CD4-positive, CD25-positive, alpha-beta regulatory T cell (primary cell): ENCODE measurements around the gene TXNDC17. TPM values are rescaled to one million over a fixed set of nuclear protein-coding genes. Genes with fewer than 3 reads are reported as not detected.

ENCODE experiments used
- ATAC-seq, 2 donors: fragments of 150-1000 bp; cut with Tn5 transposase; one replicate each; pipeline ENCODE4 v1.10.0; 2021; ENCODE audit warnings: low read depth in 2 of 2, moderate number of reproducible peaks in 2 of 2, moderate library complexity in 1 of 2
- DNase-seq, 3 donors: peaks; one replicate each; pipeline versions ENCODE4 v3.0.0 to v3.0.0-alpha.2; 2012 to 2022; ENCODE audit warnings: mixed read lengths in 1 of 3
- H3K27ac ChIP-seq: one replicate; pipeline ENCODE4 v1.7.0; 2013; ENCODE audit warnings: mild to moderate bottlenecking, low read length; ENCODE audit not compliant: insufficient read depth, poor library complexity, severe bottlenecking
- H3K27me3 ChIP-seq: one replicate; pipeline ENCODE4 v1.7.0; 2013; ENCODE audit warnings: low read length; ENCODE audit not compliant: control insufficient read depth, insufficient read depth
- H3K36me3 ChIP-seq: one replicate; pipeline ENCODE4 v1.7.0; 2013; ENCODE audit warnings: mild to moderate bottlenecking, low read length, moderate library complexity; ENCODE audit not compliant: control insufficient read depth, insufficient read depth
- H3K4me1 ChIP-seq: 2 replicates; pipeline ENCODE4 v1.7.0; 2013; ENCODE audit warnings: mild to moderate bottlenecking, low read length; ENCODE audit not compliant: insufficient read depth, control insufficient read depth, poor library complexity, severe bottlenecking
- H3K4me3 ChIP-seq: one replicate; pipeline ENCODE4 v1.7.0; 2013; ENCODE audit warnings: low read depth, mild to moderate bottlenecking, low read length, moderate library complexity
- H3K9me3 ChIP-seq, 2 experiments: 1 replicate in 1 of 2; 2 replicates in 1 of 2; pipeline ENCODE4 v1.7.0; 2013; ENCODE audit warnings: low read length in 2 of 2, mild to moderate bottlenecking in 1 of 2, moderate library complexity in 1 of 2; ENCODE audit not compliant: control insufficient read depth in 2 of 2
- H3K27ac Mint-ChIP-seq, 3 donors: one replicate each; pipeline ENCODE4 v1.8.0; 2020 to 2022; ENCODE audit warnings: mild to moderate bottlenecking in 3 of 3, mixed read lengths in 3 of 3, moderate library complexity in 2 of 3
- H3K27me3 Mint-ChIP-seq: one replicate; pipeline ENCODE4 v1.8.0; 2022; ENCODE audit warnings: mild to moderate bottlenecking, mixed read lengths
- H3K36me3 Mint-ChIP-seq: one replicate; pipeline ENCODE4 v1.8.0; 2020; ENCODE audit warnings: mixed read lengths
- H3K4me1 Mint-ChIP-seq, 4 donors: one replicate each; pipeline ENCODE4 v1.8.0; 2020 to 2022; ENCODE audit warnings: mixed read lengths in 4 of 4, mild to moderate bottlenecking in 1 of 4
- H3K4me3 Mint-ChIP-seq, 4 donors: one replicate each; pipeline ENCODE4 v1.8.0; 2020 to 2022; ENCODE audit warnings: mild to moderate bottlenecking in 4 of 4, mixed read lengths in 4 of 4, moderate library complexity in 3 of 4
- H3K9me3 Mint-ChIP-seq, 7 donors: one replicate each; pipeline ENCODE4 v1.8.0; 2020 to 2022; ENCODE audit warnings: mixed read lengths in 7 of 7, mild to moderate bottlenecking in 3 of 7, moderate library complexity in 2 of 7
- polyA plus RNA-seq, 4 donors: library from polyadenylated mRNA; unstranded; fragments of 300-500 nt; fragmentation: Illumina TruSeq; gene quantifications; one replicate each; pipeline ENCODE4 v1.2.3, GENCODE V29; 2021
- total RNA-seq: library from RNA; stranded (reverse); gene quantifications from one replicate; pipeline ENCODE4 v1.2.3, GENCODE V29; 2022

The TXNDC17 gene
- total and polyA plus RNA-seq, 5 donors from 2014 or later, result 15.0 to 262 (median 169) TPM

GRCh38 chr17:6681671-6682070 is 40.8 kb downstream of the TXNDC17 start:
- Histone ChIP-seq H3K9me3 (no peaks in the 10 kb centered on the region), H3K27me3 (peaks cover 2% of the 10 kb centered on the region), H3K4me3 (no peak overlapping the region), H3K27ac (no peak overlapping the region), H3K36me3 (no peaks in the 10 kb centered on the region), H3K4me1 (no peaks in the 10 kb centered on the region)
- peaks cover 0 to 2% (median 0%) of the 10 kb centered on the region in 7 donors for H3K9me3 Mint-ChIP-seq
- peaks cover 3% of the 10 kb centered on the region for H3K36me3 Mint-ChIP-seq
- peaks cover 0 to 3% (median 0%) of the 10 kb centered on the region in 4 donors for H3K4me1 Mint-ChIP-seq
- H3K27ac Mint-ChIP-seq, result no peak overlapping the region
- DNase-seq, result no peak
- H3K27me3 Mint-ChIP-seq, result peaks cover 17% of the 10 kb centered on the region
- no peak overlapping the region for H3K4me3 Mint-ChIP-seq
- no peak for ATAC-seq

GRCh38 chr17:6682339-6682738 is 41.5 kb downstream of the TXNDC17 start:
- Mint-ChIP-seq H3K27ac (no peak overlapping the region), H3K36me3 (peaks cover 3% of the 10 kb centered on the region), H3K27me3 (peaks cover 17% of the 10 kb centered on the region), H3K4me3 (no peak overlapping the region), H3K4me1 (peaks cover 0 to 3% (median 0%) of the 10 kb centered on the region in 4 donors), H3K9me3 (peaks cover 0 to 2% (median 0%) of the 10 kb centered on the region in 7 donors)
- ATAC-seq (no peak), DNase-seq (no peak)
- Histone ChIP-seq H3K9me3 (no peaks in the 10 kb centered on the region), H3K27me3 (peaks cover 2% of the 10 kb centered on the region), H3K4me3 (no peak overlapping the region), H3K36me3 (no peaks in the 10 kb centered on the region), H3K4me1 (no peaks in the 10 kb centered on the region), H3K27ac (no peak overlapping the region)

- Mint-ChIP-seq H3K9me3 (peaks cover 0 to 2% (median 0%) of the 10 kb centered on the region in 7 donors), H3K27ac (no peak overlapping the region), H3K4me3 (no peak overlapping the region), H3K4me1 (no peaks in the 10 kb centered on the region), H3K27me3 (peaks cover 22% of the 10 kb centered on the region), H3K36me3 (peaks cover 3% of the 10 kb centered on the region)
- H3K27ac ChIP-seq, result no peak overlapping the region
- H3K9me3 ChIP-seq, result no peaks in the 10 kb centered on the region
- DNase-seq (no peak), ATAC-seq (no peak)
- no peak overlapping the region for H3K4me3 ChIP-seq
- H3K36me3 ChIP-seq, result no peaks in the 10 kb centered on the region
- peaks cover 2% of the 10 kb centered on the region for H3K27me3 ChIP-seq
- H3K4me1 ChIP-seq, result no peaks in the 10 kb centered on the region
Measured at GRCh38 chr17:6683081-6683684, 42.3 kb downstream of the TXNDC17 start.

GRCh38 chr17:6683730-6684459 is 43.0 kb downstream of the TXNDC17 start:
- Mint-ChIP-seq H3K4me1 (no peaks in the 10 kb centered on the region), H3K27me3 (peaks cover 22% of the 10 kb centered on the region), H3K27ac (no peak overlapping the region), H3K9me3 (peaks cover 0 to 2% (median 0%) of the 10 kb centered on the region in 7 donors), H3K4me3 (no peak overlapping the region), H3K36me3 (peaks cover 3% of the 10 kb centered on the region)
- no peak overlapping the region for H3K27ac ChIP-seq
- ATAC-seq (no peak), DNase-seq (no peak)
- H3K36me3 ChIP-seq, result no peaks in the 10 kb centered on the region
- H3K9me3 ChIP-seq, result no peaks in the 10 kb centered on the region
- H3K4me3 ChIP-seq, result no peak overlapping the region
- peaks cover 2% of the 10 kb centered on the region for H3K27me3 ChIP-seq
- no peaks in the 10 kb centered on the region for H3K4me1 ChIP-seq

GRCh38 chr17:6684460-6684783 is 43.6 kb downstream of the TXNDC17 start:
- peaks cover 0 to 2% (median 0%) of the 10 kb centered on the region in 7 donors for H3K9me3 Mint-ChIP-seq
- H3K4me3 Mint-ChIP-seq, result no peak overlapping the region
- Histone ChIP-seq H3K4me1 (no peaks in the 10 kb centered on the region), H3K27ac (no peak overlapping the region), H3K9me3 (no peaks in the 10 kb centered on the region), H3K4me3 (no peak overlapping the region), H3K27me3 (peaks cover 2% of the 10 kb centered on the region), H3K36me3 (no peaks in the 10 kb centered on the region)
- ATAC-seq (no peak), DNase-seq (no peak)
- H3K27me3 Mint-ChIP-seq, result peaks cover 22% of the 10 kb centered on the region
- H3K4me1 Mint-ChIP-seq, result no peaks in the 10 kb centered on the region
- H3K27ac Mint-ChIP-seq, result no peak overlapping the region
- peaks cover 3% of the 10 kb centered on the region for H3K36me3 Mint-ChIP-seq

- H3K36me3 Mint-ChIP-seq, result peaks cover 3% of the 10 kb centered on the region
- peaks cover 24% of the 10 kb centered on the region for H3K27me3 Mint-ChIP-seq
Measured at GRCh38 chr17:6684881-6685767, 44.3 kb downstream of the TXNDC17 start.

GRCh38 chr17:6686026-6686425 is 45.2 kb downstream of the TXNDC17 start:
- H3K4me1 Mint-ChIP-seq, result no peaks in the 10 kb centered on the region
- peaks cover 3% of the 10 kb centered on the region for H3K36me3 Mint-ChIP-seq
- Histone ChIP-seq H3K4me3 (no peak overlapping the region), H3K4me1 (no peaks in the 10 kb centered on the region), H3K27me3 (peaks cover 2% of the 10 kb centered on the region), H3K27ac (no peak overlapping the region), H3K9me3 (no peaks in the 10 kb centered on the region), H3K36me3 (no peaks in the 10 kb centered on the region)
- peaks cover 27% of the 10 kb centered on the region for H3K27me3 Mint-ChIP-seq
- no peak overlapping the region for H3K4me3 Mint-ChIP-seq
- H3K9me3 Mint-ChIP-seq, result peaks cover 0 to 2% (median 0%) of the 10 kb centered on the region in 7 donors
- DNase-seq (no peak), ATAC-seq (no peak)
- no peak overlapping the region for H3K27ac Mint-ChIP-seq

More at GRCh38 chr17:6684881-6685767, 44.3 kb downstream of the TXNDC17 start:
- Histone ChIP-seq H3K9me3 (no peaks in the 10 kb centered on the region), H3K4me3 (no peak overlapping the region), H3K27me3 (peaks cover 2% of the 10 kb centered on the region), H3K4me1 (no peaks in the 10 kb centered on the region), H3K27ac (no peak overlapping the region), H3K36me3 (no peaks in the 10 kb centered on the region)
- no peak for DNase-seq
- no peak for ATAC-seq
- H3K9me3 Mint-ChIP-seq, result peaks cover 0 to 2% (median 0%) of the 10 kb centered on the region in 7 donors
- no peak overlapping the region for H3K4me3 Mint-ChIP-seq
- no peaks in the 10 kb centered on the region for H3K4me1 Mint-ChIP-seq
- no peak overlapping the region for H3K27ac Mint-ChIP-seq
